GM06990 (cell line): ENCODE data around the gene STK10.

ENCODE experiments used
- DNase-seq: peaks from one replicate; pipeline ENCODE4 v3.0.0-alpha.2; 2011; ENCODE audit not compliant: insufficient read length; ENCODE audit errors: extremely low read depth
- H3K27me3 ChIP-seq: replicated peaks from 2 replicates; pipeline ENCODE4 v1.6.0; 2011; ENCODE audit warnings: low read length; ENCODE audit not compliant: control insufficient read depth, insufficient read depth
- H3K36me3 ChIP-seq: 2 replicates; pipeline ENCODE4 v1.5.1; 2011; ENCODE audit warnings: low read length; ENCODE audit not compliant: control insufficient read depth, insufficient read depth
- H3K4me3 ChIP-seq: replicated peaks from 2 replicates; pipeline ENCODE4 v1.5.1; 2011; ENCODE audit warnings: low read depth, mild to moderate bottlenecking, control low read depth, low read length
- CTCF ChIP-seq: IDR thresholded peaks from 2 replicates; pipeline ENCODE4 v1.5.1; 2011; ENCODE audit warnings: low read length, control low read depth, mild to moderate bottlenecking, inconsistent platforms; ENCODE audit not compliant: insufficient read depth, poor library complexity, severe bottlenecking

STK10 gene

GRCh38 chr5:172131690-172132089 is 56.3 kb downstream of the STK10 start:
- no peak for DNase-seq
- TF ChIP-seq CTCF: no peak
- Histone ChIP-seq H3K4me3 (no peak overlapping the region), H3K27me3 (no peaks in the 10 kb centered on the region), H3K36me3 (peaks cover 27% of the 10 kb centered on the region)

- Histone ChIP-seq H3K36me3 (peaks cover 34% of the 10 kb centered on the region), H3K4me3 (no peak overlapping the region), H3K27me3 (no peaks in the 10 kb centered on the region)
- no peak for DNase-seq
- TF ChIP-seq CTCF: no peak
Observed at GRCh38 chr5:172129256-172129910, 58.6 kb downstream of the STK10 start.

- no peak for TF ChIP-seq CTCF
- peaks cover 36% of the 10 kb centered on the region for H3K36me3 ChIP-seq
- no peaks in the 10 kb centered on the region for H3K27me3 ChIP-seq
- H3K4me3 ChIP-seq: no peak overlapping the region
- DNase-seq: no peak
Observed at GRCh38 chr5:172127581-172127980, 60.4 kb downstream of the STK10 start.

GRCh38 chr5:172123269-172123692 is 64.7 kb downstream of the STK10 start:
- Histone ChIP-seq H3K36me3 (peaks cover 35% of the 10 kb centered on the region), H3K27me3 (no peaks in the 10 kb centered on the region), H3K4me3 (no peak overlapping the region)
- DNase-seq: no peak
- no peak for TF ChIP-seq CTCF

GRCh38 chr5:172119921-172120688 is 67.9 kb downstream of the STK10 start:
- Histone ChIP-seq H3K27me3 (no peaks in the 10 kb centered on the region), H3K36me3 (peaks cover 34% of the 10 kb centered on the region), H3K4me3 (no peak overlapping the region)
- DNase-seq: no peak
- no peak for TF ChIP-seq CTCF
